ENCODE data around the gene C19orf25.

- TF ChIP-seq NR3C1 (CRISPR knock-in tag; IDR thresholded peaks at IDR 0.05) = no peak
- TF ChIP-seq ZNF12 (CRISPR knock-in tag; IDR thresholded peaks at IDR 0.05) = no peak
- TF ChIP-seq IRF9 (tag; IDR thresholded peaks at IDR 0.05) = no peak
- no peak for TF ChIP-seq NONO (IDR thresholded peaks at IDR 0.05; ENCODE audit: low read depth in 2 of 2, low read length in 1 of 2)
- TF ChIP-seq CBX2 (IDR thresholded peaks at IDR 0.05; ENCODE audit: insufficient read depth, low read length, poor library complexity, severe bottlenecking) = no peak
- no peak for TF ChIP-seq CTCF (IDR thresholded peaks at IDR 0.05 in 2 of 3, conservative IDR thresholded peaks at IDR 0.05 in 1 of 3; ENCODE audit: insufficient read depth in 2 of 3, low read depth in 1 of 3, low read length in 3 of 3)
These were observed 40.1 kb downstream of the C19orf25 start for GRCh38 chr19:1438933-1439354.

Measured in K562 (cell line).